HL-60 (cell line): Measurements from ENCODE around the gene SLC22A8.

ENCODE experiments used
- DNase-seq, 2 experiments: peaks; one replicate each; pipeline ENCODE4 v3.0.0-alpha.2; 2010 to 2020; ENCODE audit warnings: low read depth in 1 of 2, low spot score in 1 of 2
- H3K27ac ChIP-seq: fragments of 250-450 bp; sonication (Bioruptor Pico); replicated peaks from 2 replicates; pipeline ENCODE4 v1.5.1; 2020; ENCODE audit warnings: mild to moderate bottlenecking, moderate library complexity
- H3K27me3 ChIP-seq: fragments of 250-450 bp; sonication (Bioruptor Pico); 2 replicates; pipeline ENCODE4 v1.5.1; 2021; ENCODE audit warnings: mild to moderate bottlenecking, moderate library complexity; ENCODE audit not compliant: insufficient read depth, poor library complexity, severe bottlenecking
- H3K4me3 ChIP-seq: replicated peaks from 2 replicates; pipeline ENCODE4 v1.5.1; 2011; ENCODE audit warnings: mild to moderate bottlenecking, control low read depth, low read length; ENCODE audit not compliant: insufficient read depth
- GABPA ChIP-seq: IDR thresholded peaks from 2 replicates; pipeline ENCODE4 v1.6.1; 2012; ENCODE audit warnings: low read depth
- POLR2AphosphoS5 ChIP-seq: IDR thresholded peaks from 2 replicates; pipeline ENCODE4 v1.6.1; 2012; ENCODE audit warnings: low read depth
- SPI1 ChIP-seq: IDR thresholded peaks from 2 replicates; pipeline ENCODE4 v1.6.1; 2012; ENCODE audit warnings: low read depth, mild to moderate bottlenecking, borderline replicate concordance
- TF ChIP-seq, protein P1 (sequence below): IDR thresholded peaks from 2 replicates; pipeline ENCODE4 v1.6.1; 2012; ENCODE audit warnings: low read depth; ENCODE audit not compliant: insufficient replicate concordance
- TF ChIP-seq, protein P2 (sequence below): IDR thresholded peaks from one replicate; pipeline ENCODE4 v1.5.1; 2011; ENCODE audit warnings: low read length, control low read depth, inconsistent platforms; ENCODE audit not compliant: insufficient read depth

The SLC22A8 gene

DNA sequence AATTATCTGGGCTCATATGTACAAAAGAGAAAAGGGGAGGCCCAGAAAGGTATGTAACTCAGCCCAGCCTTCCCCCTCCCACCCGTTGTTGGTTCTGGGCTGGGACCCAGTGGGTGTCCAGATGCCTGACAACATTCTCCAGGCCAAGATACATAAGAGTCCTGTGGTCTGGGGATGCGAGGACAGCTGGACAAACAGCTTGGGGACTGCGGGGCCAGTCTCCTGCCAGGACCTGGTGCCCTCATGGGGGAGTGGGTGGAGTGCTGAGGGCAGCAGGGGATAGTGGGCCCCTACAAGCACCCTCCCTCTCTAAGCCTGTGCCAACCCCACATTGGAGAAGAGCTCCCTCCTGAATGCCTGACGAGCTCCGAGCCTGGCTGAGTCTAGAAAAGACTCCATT is 27.4 kb downstream of the SLC22A8 start:
- Histone ChIP-seq H3K27ac (no peak overlapping the region), H3K4me3 (no peak overlapping the region), H3K27me3 (no peaks in the 10 kb centered on the region)
- no peak for DNase-seq
- TF ChIP-seq POLR2AphosphoS5 (no peak), GABPA (no peak), SPI1 (no peak)
- TF ChIP-seq, protein P1, sequence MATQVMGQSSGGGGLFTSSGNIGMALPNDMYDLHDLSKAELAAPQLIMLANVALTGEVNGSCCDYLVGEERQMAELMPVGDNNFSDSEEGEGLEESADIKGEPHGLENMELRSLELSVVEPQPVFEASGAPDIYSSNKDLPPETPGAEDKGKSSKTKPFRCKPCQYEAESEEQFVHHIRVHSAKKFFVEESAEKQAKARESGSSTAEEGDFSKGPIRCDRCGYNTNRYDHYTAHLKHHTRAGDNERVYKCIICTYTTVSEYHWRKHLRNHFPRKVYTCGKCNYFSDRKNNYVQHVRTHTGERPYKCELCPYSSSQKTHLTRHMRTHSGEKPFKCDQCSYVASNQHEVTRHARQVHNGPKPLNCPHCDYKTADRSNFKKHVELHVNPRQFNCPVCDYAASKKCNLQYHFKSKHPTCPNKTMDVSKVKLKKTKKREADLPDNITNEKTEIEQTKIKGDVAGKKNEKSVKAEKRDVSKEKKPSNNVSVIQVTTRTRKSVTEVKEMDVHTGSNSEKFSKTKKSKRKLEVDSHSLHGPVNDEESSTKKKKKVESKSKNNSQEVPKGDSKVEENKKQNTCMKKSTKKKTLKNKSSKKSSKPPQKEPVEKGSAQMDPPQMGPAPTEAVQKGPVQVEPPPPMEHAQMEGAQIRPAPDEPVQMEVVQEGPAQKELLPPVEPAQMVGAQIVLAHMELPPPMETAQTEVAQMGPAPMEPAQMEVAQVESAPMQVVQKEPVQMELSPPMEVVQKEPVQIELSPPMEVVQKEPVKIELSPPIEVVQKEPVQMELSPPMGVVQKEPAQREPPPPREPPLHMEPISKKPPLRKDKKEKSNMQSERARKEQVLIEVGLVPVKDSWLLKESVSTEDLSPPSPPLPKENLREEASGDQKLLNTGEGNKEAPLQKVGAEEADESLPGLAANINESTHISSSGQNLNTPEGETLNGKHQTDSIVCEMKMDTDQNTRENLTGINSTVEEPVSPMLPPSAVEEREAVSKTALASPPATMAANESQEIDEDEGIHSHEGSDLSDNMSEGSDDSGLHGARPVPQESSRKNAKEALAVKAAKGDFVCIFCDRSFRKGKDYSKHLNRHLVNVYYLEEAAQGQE: no peak
- TF ChIP-seq, protein P2, sequence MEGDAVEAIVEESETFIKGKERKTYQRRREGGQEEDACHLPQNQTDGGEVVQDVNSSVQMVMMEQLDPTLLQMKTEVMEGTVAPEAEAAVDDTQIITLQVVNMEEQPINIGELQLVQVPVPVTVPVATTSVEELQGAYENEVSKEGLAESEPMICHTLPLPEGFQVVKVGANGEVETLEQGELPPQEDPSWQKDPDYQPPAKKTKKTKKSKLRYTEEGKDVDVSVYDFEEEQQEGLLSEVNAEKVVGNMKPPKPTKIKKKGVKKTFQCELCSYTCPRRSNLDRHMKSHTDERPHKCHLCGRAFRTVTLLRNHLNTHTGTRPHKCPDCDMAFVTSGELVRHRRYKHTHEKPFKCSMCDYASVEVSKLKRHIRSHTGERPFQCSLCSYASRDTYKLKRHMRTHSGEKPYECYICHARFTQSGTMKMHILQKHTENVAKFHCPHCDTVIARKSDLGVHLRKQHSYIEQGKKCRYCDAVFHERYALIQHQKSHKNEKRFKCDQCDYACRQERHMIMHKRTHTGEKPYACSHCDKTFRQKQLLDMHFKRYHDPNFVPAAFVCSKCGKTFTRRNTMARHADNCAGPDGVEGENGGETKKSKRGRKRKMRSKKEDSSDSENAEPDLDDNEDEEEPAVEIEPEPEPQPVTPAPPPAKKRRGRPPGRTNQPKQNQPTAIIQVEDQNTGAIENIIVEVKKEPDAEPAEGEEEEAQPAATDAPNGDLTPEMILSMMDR: no peak

DNA sequence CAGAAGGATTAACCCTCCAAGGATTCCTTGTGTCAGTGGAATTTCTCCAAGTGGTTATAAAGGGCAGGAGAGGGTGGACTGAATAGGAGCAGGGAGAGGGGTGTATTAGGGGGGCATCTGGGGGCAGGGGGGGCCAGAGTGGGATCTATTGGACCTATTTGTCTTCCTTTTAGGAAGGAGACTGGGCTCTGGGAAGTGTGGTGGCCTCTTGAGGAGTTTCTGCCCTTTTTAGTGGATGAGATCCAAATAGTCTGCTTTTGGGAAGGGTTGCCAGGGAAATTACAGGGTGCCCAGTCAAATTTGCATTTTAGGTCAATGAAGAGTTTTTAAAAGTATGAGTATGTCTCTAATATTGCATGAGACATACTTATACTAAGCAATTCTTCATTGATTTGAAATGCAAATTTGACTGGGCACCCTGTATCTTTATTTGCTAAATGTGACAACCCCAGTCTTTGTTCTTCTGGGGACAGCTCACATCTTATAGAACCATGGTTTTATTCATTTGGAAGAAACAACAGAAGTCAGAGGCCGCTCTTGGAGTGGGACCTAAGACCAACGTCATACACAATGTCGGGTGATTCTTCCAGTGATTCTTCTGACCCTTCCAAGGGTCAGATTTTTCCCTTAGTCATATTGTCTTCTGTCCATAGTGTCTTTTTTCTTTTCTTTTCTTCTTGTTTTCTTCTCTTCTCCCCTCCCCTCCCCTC is 30.4 kb downstream of the SLC22A8 start:
- DNase-seq: no peak
- TF ChIP-seq GABPA (no peak), POLR2AphosphoS5 (no peak), SPI1 (no peak)
- Histone ChIP-seq H3K4me3 (no peak overlapping the region), H3K27ac (no peak overlapping the region), H3K27me3 (no peaks in the 10 kb centered on the region)

DNA sequence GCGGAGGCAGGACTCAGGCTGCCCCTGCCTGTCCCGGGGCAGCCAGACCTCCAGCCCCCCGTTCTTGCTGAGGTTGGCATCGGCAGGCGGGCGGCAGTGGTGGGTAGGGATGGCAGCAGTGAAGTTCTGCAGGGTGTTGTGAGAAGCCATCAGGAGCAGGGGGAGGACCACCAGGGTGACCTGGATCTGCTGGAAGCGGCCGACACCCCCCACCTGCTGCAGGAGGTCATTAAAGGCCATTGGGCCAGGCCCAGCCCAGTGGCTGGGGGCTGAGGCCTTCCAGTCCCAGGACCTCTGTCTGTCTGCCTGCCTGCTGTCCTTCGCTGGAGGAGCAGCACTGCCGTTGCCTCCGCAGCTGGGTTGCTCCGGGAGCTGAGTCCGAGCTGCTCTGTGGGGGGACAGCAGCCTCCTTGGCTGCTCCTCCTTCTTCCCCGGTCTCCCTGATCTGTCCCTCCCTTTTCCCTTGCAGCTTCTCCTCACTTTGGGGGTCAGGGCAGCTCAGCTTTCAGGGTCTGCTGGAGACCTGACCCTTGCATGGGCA is 31.1 kb downstream of the SLC22A8 start, which contains the start of gene SLC22A6:
SLC22A6 (minus strand) TSS at position 517 of the 541 bp plus-strand sequence; CDS start at position 240, 277 bp downstream.
- no peak for DNase-seq
- no peak for TF ChIP-seq SPI1
- TF ChIP-seq, protein P1: no peak
- no peak for TF ChIP-seq GABPA
- no peak for TF ChIP-seq POLR2AphosphoS5
- TF ChIP-seq, protein P2: no peak
- Histone ChIP-seq H3K4me3 (no peak within 1 kb of the TSS), H3K27ac (no peak within 1 kb of the TSS), H3K27me3 (no peaks in the 10 kb centered on the region)

DNA sequence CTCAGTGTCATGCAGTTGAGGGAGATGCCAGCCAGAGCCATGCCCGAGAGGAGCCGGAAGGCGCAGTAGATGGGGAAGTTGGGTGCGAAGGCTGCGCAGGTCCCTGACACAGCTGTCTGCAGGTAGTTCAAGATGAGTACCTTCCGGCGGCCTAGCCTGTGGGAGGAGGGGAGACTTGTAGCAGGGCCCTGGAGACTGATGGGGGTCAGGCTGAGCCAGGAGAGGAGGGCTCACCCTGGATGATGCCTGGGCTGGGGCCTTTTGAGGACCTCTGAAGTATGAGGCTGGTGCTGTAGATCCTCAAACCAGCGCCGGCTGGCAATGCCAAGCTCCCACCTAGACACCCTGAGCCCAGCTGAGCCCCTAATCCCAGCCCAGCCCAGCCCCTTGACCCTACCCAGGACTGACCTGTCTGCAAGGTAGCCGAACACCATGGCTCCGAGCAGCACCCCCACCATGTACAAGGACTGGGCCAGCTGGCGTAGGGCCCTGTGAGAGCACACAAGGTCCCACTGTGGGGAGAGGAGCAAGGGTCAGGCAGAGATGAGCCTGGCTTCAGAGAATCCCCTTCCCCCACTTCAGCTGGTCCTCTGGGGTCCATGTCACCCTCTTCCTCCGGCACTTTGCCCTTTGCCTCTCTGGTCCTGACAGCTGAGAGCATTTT is 32.0 kb downstream of the SLC22A8 start:
- no peak for DNase-seq
- H3K4me3 ChIP-seq: no peak overlapping the region
- no peak overlapping the region for H3K27ac ChIP-seq
- H3K27me3 ChIP-seq: no peaks in the 10 kb centered on the region
- TF ChIP-seq GABPA: no peak
- TF ChIP-seq SPI1: no peak
